Measurements from ENCODE around the gene SNX8.
"Not testable (repeated sequence)": the region's sequence is repeated elsewhere in the genome, so short reads cannot be mapped to it uniquely, and the experiment has no call there.

Gene SNX8

GRCh38 chr7:2290877-2291276 is 23.4 kb downstream of the SNX8 start:
- no peak for DNase-seq (ENCODE audit: low read depth in 3 of 3)

- DNase-seq (ENCODE audit: low read depth in 3 of 3): no peak
Measured at GRCh38 chr7:2289621-2290020, 24.6 kb downstream of the SNX8 start.

- no peak for DNase-seq (ENCODE audit: low read depth in 3 of 3)
Measured at GRCh38 chr7:2289111-2289586, 25.1 kb downstream of the SNX8 start.

- DNase-seq (ENCODE audit: low read depth in 3 of 3): no peak
Measured at GRCh38 chr7:2288503-2288902, 25.7 kb downstream of the SNX8 start.

- DNase-seq (ENCODE audit: low read depth in 3 of 3): no peak
Measured at GRCh38 chr7:2287745-2288144, 26.5 kb downstream of the SNX8 start.

GRCh38 chr7:2283074-2283473 is 31.2 kb downstream of the SNX8 start:
- DNase-seq (ENCODE audit: low read depth in 3 of 3): no peak

- no peak for DNase-seq (ENCODE audit: low read depth in 3 of 3)
Measured at GRCh38 chr7:2282185-2282751, 32.0 kb downstream of the SNX8 start.

- no peak for DNase-seq (ENCODE audit: low read depth in 3 of 3)
Measured at GRCh38 chr7:2281541-2281940, 32.7 kb downstream of the SNX8 start.

GRCh38 chr7:2280424-2280823 is 33.8 kb downstream of the SNX8 start:
- DNase-seq (ENCODE audit: low read depth in 3 of 3): no peak

GRCh38 chr7:2279896-2280295 is 34.3 kb downstream of the SNX8 start:
- no peak for DNase-seq (ENCODE audit: low read depth in 3 of 3)

GRCh38 chr7:2278026-2278425 is 36.2 kb downstream of the SNX8 start:
- DNase-seq (ENCODE audit: low read depth in 3 of 3): no peak

- no peak for DNase-seq (ENCODE audit: low read depth in 3 of 3)
Measured at GRCh38 chr7:2276107-2276506, 38.1 kb downstream of the SNX8 start.

GRCh38 chr7:2275101-2275500 is 39.1 kb downstream of the SNX8 start:
- DNase-seq (ENCODE audit: low read depth in 3 of 3): no peak

- DNase-seq (ENCODE audit: low read depth in 3 of 3): no peak
Measured at GRCh38 chr7:2274666-2275065, 39.6 kb downstream of the SNX8 start.

GRCh38 chr7:2273866-2274265 is 40.4 kb downstream of the SNX8 start:
- DNase-seq (ENCODE audit: low read depth in 3 of 3): no peak

- no peak for DNase-seq (ENCODE audit: low read depth in 3 of 3)
Measured at GRCh38 chr7:2272031-2272430, 42.2 kb downstream of the SNX8 start.

- DNase-seq (ENCODE audit: low read depth in 3 of 3): no peak
Measured at GRCh38 chr7:2271273-2272026, 42.8 kb downstream of the SNX8 start.

GRCh38 chr7:2270495-2270894 is 43.7 kb downstream of the SNX8 start:
- DNase-seq (ENCODE audit: low read depth in 3 of 3): no peak

GRCh38 chr7:2269991-2270460 is 44.2 kb downstream of the SNX8 start:
- no peak for DNase-seq (ENCODE audit: low read depth in 3 of 3)

- DNase-seq (ENCODE audit: low read depth in 3 of 3): not testable (repeated sequence)
Measured at GRCh38 chr7:2269089-2269990, 44.9 kb downstream of the SNX8 start.

GRCh38 chr7:2266911-2267310 is 47.3 kb downstream of the SNX8 start:
- no peak for DNase-seq (ENCODE audit: low read depth in 3 of 3)

- no peak for DNase-seq (ENCODE audit: low read depth in 3 of 3)
Measured at GRCh38 chr7:2264158-2264557, 50.1 kb downstream of the SNX8 start.
